ENCODE data around the gene BRICD5.
"Not testable (repeated sequence)": the region's sequence is repeated elsewhere in the genome, so short reads cannot be mapped to it uniquely, and the experiment has no call there.

The BRICD5 gene

DNA sequence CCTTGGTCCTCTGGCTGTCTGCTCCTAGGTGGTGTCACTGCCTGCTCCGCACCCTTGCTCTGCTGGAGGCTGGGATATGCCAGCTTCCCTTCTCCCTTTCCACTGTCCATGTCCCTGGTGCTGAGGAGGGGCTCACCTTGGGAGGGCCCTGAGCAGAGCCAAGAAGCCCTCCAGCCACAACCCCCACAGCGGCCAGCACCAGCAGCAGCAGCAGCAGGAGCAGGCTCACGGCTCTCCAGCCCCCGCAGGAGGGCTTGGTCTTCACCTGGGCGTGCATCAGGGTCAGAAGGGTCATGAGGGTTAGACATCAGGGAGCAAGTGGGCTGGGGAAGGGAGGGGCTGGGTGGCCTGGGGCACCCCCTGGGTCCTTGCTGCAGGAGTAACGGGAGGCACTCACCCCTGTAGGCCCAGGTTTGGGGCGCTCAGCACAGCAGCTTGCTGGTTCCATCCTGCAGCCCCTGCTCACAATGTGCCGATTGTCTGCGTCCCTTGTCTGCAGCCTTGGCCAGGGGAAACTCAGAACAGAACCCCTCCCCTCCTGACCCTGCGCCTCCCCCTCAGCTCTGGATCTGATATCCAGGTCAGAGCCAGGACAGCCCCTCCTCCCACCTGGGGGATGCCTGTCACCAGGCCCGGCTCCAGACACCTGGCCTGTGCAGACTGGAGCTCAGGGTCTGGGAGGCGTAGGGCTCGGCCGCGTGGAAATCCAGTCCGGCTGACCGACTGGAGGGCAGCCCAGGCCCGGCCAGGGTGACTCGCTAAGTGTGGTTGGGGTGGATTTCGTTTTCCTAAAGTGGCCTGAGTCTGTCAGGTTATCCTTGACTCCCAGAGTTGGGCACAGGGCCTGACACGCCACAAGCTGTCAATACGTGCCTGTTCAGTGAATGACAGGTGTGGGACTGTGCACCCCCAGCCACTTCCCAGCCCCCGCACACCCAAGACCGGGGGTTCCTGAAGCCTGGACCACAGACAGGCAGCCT is at the start of gene BRICD5:
Gene BRICD5, minus strand, starts transcription at position 478 of the 980 bp plus-strand sequence. Its CDS starts 30 bp downstream, at position 448.
- no peak for DNase-seq

DNA sequence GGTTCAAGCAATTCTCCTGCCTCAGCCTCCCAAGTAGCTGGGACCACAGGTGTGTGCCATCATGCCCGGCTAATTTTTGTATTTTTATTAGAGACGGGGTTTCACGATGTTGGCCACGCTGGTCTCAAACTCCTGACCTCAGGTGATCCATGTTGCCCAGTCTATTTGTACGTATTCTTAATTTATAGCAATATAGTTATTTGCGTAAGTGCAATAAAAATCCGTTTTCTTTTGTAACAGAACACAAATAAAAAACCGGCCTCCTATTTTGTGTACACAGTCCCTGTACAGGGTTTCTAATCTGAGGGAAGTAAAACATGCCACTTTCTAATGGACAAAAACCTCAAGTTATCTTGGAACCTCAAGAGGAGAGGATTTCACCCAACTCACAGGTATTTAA is 49.6 kb upstream of the BRICD5 start:
- DNase-seq, result no peak

GRCh38 chr16:2258530-2258929 is 47.9 kb upstream of the BRICD5 start:
- not testable (repeated sequence) for DNase-seq

GRCh38 chr16:2257726-2258125 is 47.1 kb upstream of the BRICD5 start:
- no peak for DNase-seq

DNA sequence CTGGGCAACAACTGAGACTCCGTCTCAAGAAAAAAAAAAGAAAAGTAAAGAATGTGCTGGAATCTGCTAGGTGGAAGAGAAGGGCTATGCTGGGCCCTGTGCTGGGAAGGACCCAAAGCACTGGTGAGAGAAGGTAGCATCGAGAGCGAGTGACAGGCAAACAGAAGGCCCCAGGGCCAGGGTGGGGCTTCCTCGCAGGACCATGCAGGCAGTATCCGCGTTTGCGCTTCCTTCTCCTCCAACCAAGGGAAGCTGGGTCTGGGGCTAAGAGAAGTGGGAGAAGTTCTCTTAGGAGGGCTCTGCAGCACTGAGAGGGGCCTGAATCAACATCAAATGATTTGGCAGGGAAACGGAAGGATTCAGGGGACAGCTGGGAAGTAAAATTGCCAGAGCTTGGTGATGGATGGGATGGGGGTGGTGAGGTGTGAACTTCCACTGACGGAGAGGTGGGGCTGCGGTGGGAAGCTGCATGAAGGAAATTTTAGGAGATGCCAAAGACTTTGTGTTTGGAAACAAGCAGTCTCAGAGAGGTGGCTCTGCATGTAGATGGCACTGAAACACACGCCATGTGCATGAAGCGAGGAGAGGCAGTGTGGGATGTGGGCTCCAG is 46.0 kb upstream of the BRICD5 start:
- DNase-seq, result no peak

- no peak for DNase-seq
Observed at GRCh38 chr16:2253293-2253692, 42.6 kb upstream of the BRICD5 start.

GRCh38 chr16:2252806-2253148 is 42.1 kb upstream of the BRICD5 start:
- no peak for DNase-seq

- peak; percentile 79 for DNase-seq
Observed at GRCh38 chr16:2251296-2252111, 40.8 kb upstream of the BRICD5 start, which contains the start of gene ECI1. TSS of gene ECI1 (minus strand) at chr16:2251587. CDS start at chr16:2251566, 21 bp downstream.

DNA sequence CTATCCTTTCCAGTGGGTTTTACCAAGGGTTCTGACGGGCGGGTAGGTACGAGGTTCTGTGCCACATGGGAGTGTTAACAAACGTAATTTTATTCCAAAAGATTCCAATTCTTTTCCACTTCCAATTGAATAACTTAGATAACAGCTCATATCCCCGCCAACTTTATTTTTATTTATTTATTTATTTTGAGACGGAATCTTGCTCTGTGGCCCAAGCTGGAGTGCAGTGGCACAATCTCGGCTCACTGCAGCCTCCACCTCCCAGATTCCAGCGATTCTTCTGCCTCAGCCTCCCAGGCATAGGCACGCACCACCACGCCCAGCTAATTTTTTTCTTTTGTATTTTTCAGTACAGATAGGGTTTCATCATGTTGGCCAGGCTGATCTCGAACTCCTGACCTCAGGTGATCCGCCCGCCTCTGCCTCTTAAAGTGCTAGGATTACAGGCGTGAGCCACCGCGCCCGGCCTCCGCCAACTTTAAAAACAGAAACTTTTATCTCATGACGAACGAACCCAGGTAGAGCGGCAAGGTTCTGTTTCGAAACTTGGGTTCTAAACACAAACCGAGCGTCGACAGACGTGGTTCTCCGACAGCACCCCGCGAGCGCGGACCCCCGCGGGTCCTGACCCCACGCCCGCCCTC is 40.1 kb upstream of the BRICD5 start:
- DNase-seq, result peak; percentile 25

- DNase-seq, result no peak
Observed at GRCh38 chr16:2246301-2246885, 35.7 kb upstream of the BRICD5 start.

DNA sequence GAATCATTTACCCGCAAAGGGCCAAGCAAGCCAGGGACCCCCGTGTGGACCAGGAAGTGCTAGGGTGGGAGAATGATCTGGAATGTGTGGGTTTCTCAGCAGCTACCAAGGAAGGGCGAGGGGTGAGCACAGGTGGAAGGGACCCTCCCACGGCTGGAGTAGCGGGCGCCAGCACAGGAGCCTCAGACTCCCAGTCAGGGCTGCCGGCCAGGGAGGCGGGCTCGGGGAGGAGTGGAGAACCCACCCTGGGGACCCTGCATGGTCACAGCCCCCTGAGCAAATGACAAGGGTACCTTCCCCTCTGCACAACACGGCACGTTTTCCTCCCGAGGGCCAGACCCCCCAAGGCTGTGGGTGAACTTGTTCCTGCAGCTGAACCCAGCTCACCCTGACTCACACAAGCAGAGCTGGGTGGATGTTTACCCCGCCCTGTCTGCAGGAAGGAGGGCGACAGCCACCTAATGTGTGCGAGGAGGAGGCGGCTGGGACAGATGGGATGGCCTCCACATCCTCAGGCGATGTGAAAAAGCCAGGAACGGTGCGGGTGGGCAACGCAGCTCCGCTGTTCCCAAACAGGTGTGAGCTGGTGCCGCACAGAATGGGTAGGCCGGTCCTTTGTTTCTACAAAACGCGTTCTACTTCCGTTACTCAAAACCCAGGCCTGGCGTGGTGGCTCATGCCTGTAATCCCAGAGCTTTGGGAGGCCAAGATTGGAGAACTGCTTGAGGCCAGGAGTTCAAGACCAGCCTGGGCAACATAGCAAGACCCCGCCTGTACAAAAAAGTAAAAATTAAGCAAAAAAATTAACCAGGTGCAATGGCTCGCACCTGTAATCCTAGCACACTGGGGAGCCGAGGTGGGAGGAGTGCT is 34.5 kb upstream of the BRICD5 start:
- no peak for DNase-seq

DNA sequence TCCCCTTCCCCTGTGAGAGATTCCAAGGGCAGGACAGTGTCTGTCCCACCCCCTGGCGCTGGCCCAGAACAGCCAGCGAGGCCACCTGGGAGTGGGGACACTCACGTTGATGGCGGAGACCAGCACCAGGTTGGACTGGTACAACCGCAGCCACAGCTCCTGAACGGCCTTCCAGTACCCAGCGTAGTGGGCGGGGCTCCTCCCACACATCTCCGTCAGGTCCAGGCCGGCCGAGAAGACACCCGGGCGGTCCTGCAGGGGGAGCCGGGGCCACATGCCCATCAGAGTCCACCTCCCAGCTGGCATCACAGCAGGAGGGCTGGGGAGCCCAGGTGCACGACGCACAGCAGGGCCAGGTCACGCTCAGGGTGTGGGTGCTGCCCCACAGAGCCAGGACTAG is 33.6 kb upstream of the BRICD5 start:
- DNase-seq, result no peak

DNA sequence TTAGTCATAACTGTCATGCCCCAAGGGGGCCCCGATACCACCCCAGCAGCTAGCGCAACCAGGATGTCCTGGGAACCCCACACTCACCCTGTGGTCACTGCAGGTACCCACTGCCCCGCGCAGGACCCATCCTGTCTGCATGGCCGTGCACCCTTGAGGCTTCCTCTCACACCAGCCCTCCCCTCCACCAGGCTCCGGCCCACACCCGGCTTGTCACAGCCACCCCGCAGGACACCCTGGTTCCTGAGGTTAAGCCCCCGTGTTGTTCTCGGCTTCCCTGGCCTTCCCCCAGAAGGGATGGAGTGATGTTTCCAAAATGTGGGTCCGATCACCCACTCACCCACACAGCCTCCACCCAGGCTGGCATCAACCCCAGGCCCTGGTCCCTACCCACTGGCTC is 33.1 kb upstream of the BRICD5 start:
- no peak for DNase-seq

DNA sequence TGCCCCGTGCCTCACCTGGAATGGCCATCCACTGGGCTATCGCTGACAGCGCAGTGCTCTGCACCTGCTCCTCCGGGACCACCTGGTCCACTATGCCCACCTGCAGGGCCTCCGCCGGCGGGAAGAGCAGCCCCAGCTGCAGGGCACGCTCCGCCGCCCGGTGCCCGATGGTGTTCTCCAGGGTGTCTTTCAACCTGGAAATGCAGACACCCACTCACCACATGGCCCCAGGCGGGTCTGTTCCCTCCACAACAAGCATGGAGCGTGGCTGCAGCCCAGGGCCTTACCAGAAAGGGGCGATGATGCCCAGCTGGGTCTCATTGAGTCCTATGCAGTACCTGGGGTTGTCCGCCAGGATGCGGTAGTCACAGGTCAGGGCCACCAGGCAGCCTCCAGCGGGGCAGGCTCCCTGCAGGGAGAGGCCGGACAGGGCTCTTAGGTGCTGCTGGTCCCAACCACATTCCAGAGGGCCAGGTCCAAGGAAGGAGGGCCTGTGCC is 32.4 kb upstream of the BRICD5 start:
- no peak for DNase-seq

DNA sequence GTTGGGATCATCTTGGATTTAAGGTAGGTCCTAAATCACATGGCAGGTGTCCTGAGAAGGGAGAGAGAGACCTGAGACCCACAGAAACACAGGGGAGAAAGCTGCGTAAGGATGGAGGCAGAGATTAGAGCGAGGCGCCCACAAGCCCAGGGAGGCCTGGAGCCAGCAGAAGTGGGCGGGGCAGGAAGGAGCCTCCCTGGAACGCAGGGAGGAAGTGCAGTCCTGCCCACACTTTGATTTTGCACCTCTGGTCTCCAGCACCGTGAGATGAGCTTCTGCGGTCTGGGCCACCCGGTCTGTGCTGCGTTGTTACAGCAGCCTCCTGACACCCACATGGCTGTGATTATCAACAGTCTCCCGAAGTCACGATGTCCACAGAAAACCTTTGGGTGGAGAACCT is 31.9 kb upstream of the BRICD5 start:
- DNase-seq, result no peak

GRCh38 chr16:2240331-2240730 is 29.7 kb upstream of the BRICD5 start:
- DNase-seq, result not testable (repeated sequence)

- DNase-seq, result no peak
Observed at GRCh38 chr16:2238838-2239675, 28.4 kb upstream of the BRICD5 start.

DNA sequence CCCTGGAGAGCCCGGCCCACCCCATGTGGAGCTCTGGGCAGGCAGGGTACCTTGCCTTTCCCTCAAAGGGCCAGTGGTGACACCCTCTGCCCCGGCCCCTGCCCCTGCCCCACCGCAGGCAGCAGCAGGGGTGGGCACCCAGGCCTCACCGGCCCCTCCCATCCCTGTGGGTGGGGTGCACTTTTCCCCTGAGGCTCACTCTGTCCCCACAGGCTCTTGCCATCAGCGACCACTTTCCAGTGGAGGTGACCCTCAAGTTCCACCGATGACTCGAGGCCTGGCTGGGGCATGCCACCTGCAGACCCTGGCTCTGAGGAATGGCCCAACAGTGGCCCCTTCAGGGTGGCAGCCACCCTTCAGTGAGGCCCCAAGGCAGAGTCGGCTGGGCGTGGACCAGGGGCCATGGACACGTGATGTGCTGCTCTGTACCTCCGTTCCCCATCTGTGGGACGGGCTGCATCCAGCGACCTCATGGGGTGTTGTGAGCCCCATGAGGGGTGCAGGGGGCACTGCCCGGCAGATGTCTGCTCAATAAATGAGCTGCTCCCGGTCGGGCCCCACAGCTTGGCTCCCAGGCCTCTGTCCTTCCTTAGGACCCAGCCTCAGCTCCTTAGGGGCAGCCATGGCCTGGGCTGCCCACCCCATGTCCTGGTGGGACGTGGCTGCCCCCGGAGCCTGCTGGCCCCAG is 27.6 kb upstream of the BRICD5 start:
- no peak for DNase-seq

DNA sequence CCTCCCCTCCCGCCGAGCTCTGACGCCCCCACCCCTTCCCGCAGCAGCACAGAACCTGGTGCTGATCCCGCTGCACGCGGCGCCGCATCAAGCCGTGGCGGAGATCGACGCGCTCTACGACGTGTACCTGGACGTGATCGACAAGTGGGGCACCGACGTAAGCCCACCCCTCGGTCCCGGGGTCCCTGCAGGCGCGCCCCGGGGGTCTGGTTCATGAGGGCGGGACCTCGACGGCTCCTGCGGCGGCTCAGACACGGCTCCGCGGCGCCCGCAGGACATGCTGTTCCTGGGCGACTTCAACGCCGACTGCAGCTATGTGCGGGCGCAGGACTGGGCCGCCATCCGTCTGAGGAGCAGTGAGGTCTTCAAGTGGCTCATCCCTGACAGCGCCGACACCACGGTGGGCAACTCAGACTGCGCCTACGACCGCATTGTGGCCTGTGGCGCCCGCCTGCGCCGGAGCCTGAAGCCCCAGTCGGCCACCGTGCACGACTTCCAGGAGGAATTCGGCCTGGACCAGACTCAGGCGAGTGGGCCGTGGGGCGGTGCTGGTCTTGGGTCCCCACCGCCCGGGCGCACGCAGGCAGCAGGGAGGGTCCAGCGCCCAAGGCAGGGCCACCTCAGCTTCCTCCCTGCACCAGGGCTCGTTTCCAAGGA is 27.0 kb upstream of the BRICD5 start:
- DNase-seq, result no peak
